Small intestine (tissue), 7 donors: Measurements from ENCODE around the gene FBLN1. TPM values are rescaled to one million over a fixed set of nuclear protein-coding genes. Genes with fewer than 3 reads are reported as not detected.

Experiments
- DNase-seq, 2 donors: peaks; one replicate each; pipeline versions ENCODE4 v3.0.0 to v3.0.0-alpha.2; 2013
- FAIRE-seq: peaks from 2 replicates; lab custom pipeline; 2012; peaks lifted over from hg19 to GRCh38; lab: Jason Lieb, UNC
- H3K27ac ChIP-seq, 3 donors: one replicate each; pipeline ENCODE4 v1.5.1; 2013; ENCODE audit warnings: low read length in 2 of 3, mild to moderate bottlenecking in 2 of 3, control low read depth in 1 of 3, inconsistent platforms in 1 of 3, low read depth in 1 of 3, moderate library complexity in 1 of 3
- H3K27me3 ChIP-seq, 3 donors: one replicate each; pipeline ENCODE4 v1.6.1; 2013; ENCODE audit warnings: low read length in 3 of 3, inconsistent platforms in 1 of 3; ENCODE audit not compliant: control insufficient read depth in 3 of 3, insufficient read depth in 3 of 3
- H3K36me3 ChIP-seq, 3 donors: one replicate each; pipeline ENCODE4 v1.6.1; 2013; ENCODE audit warnings: low read length in 3 of 3, inconsistent platforms in 1 of 3, low read depth in 1 of 3, mild to moderate bottlenecking in 1 of 3, moderate library complexity in 1 of 3; ENCODE audit not compliant: control insufficient read depth in 3 of 3, insufficient read depth in 2 of 3
- H3K4me1 ChIP-seq, 3 donors: one replicate each; pipeline ENCODE4 v1.6.1; 2013; ENCODE audit warnings: low read length in 2 of 3, inconsistent platforms in 1 of 3, low read depth in 1 of 3, mild to moderate bottlenecking in 1 of 3, moderate library complexity in 1 of 3; ENCODE audit not compliant: control insufficient read depth in 3 of 3, insufficient read depth in 2 of 3
- H3K4me3 ChIP-seq, 3 donors: one replicate each; pipeline ENCODE4 v1.5.1; 2013; ENCODE audit warnings: low read length in 3 of 3, control low read depth in 1 of 3, inconsistent platforms in 1 of 3, low read depth in 1 of 3, mild to moderate bottlenecking in 1 of 3, moderate library complexity in 1 of 3
- H3K9me3 ChIP-seq, 2 donors: one replicate each; pipeline ENCODE4 v1.6.1; 2013; ENCODE audit warnings: low read depth in 1 of 2, low read length in 1 of 2; ENCODE audit not compliant: control insufficient read depth in 2 of 2, insufficient read depth in 1 of 2
- WGBS, 3 donors: extraction: QIAGEN DNeasy Blood & Tissue Kit; methylation state at CpG; one replicate each; pipeline ENCODE4 v1.1.7; 2013; 5-methylcytosine and 5-hydroxymethylcytosine counted together
- polyA plus RNA-seq, 4 donors: library from polyadenylated mRNA; stranded (reverse) in 3 of 4; unstranded in 1 of 4; fragments of 200-250 nt in 3 of 4; fragments of 120-200 nt in 1 of 4; gene quantifications; one replicate each; pipeline versions ENCODE4 v1.2.1 to v1.2.3, GENCODE V29; 2013
- donor health status: healthy with polysubstance abuse.
- donor health status: control.
- donor health status: control.
- donor health status: Bipolar disorder and iron deficiency.
- donor health status: healthy.

The FBLN1 gene
- polyA plus RNA-seq, 4 donors: 0.89 to 144 (median 55.0) TPM

DNA sequence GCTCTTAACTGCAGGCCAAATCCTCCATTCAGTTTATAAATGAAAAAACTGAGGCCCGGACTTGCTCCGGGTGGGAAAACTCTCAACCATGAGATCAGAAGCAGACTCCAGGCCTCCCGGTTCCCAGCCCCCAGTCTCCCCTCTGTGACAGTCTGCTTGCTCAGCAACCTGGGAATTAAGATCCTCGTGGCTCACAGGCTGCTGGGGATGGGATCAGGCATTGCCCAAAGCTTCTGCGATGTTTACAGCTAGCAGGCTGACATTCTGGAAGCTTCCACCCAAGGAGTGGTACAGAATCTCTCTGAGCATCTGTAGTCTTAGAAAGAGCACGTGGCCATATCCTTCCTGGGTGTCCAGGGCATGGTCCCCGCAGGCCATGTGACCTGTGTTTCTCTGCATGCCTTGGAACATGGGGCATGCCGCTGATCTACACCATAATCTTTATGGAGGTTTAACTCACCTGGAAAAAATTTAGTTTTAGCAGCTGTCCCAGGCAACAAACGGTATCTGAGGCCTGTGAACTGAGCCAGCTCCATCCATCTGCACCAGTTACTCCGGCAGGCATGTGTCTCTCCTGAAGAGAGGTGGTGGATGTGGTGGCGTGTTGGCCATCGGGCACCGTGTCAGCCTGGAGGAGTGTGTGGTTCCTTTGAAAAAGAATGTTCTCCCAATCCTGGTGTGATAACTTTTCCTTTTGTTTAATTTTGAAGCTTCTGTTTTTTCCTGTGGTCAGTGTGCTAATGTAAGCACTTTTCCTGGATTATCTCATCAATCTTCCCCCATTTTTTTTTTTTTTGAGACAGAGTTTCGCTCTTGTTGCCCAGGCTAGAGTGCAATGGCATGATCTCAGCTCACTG lies 7.9 kb downstream of the FBLN1 start:
- 65 to 70% (median 66%) methylated on average over 13 to 14 of the region's 14 CpGs for whole genome bisulfite sequencing, 3 donors
- peak overlapping the region in 2 of 3 donors; percentile 17 to 48 for H3K27ac ChIP-seq
- DNase-seq (no peak), FAIRE-seq (no peak)
- no peak overlapping the region for H3K4me3 ChIP-seq
- peaks cover 0 to 3% (median 0%) of the 10 kb centered on the region in 3 donors for H3K27me3 ChIP-seq
- H3K9me3 ChIP-seq: no peaks in the 10 kb centered on the region
- H3K36me3 ChIP-seq: peaks cover 0 to 12% (median 0%) of the 10 kb centered on the region in 3 donors
- H3K4me1 ChIP-seq: no peaks in the 10 kb centered on the region

DNA sequence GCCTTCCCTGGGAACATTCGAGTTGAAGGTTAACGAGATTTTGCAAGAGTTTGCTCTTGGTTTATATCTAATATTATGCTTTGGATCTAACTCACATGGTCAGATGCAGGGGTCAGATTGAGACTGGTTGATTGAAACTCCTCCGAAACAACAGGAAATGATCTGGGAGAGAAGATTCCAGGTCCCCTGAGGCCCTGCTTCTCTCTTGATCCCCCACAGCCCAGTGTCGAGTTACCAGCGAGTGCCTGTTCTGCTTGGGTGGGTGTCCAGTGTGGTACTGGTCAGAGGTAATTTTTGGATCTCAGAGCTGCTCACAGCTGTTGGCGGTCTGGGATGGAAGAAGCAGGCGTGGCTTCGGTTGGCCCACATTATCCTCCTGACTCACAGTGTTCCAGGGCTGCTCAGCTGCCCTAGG lies 9.2 kb downstream of the FBLN1 start:
- 67 to 83% (median 69%) methylated on average over 8 of the region's 8 CpGs for WGBS, 3 donors
- peak overlapping the region in 2 of 3 donors; percentile 51 to 76 for H3K27ac ChIP-seq
- FAIRE-seq (no peak), DNase-seq (no peak)
- H3K4me1 ChIP-seq: no peaks in the 10 kb centered on the region
- H3K4me3 ChIP-seq: no peak overlapping the region
- no peaks in the 10 kb centered on the region for H3K9me3 ChIP-seq
- peaks cover 0 to 9% (median 0%) of the 10 kb centered on the region in 3 donors for H3K36me3 ChIP-seq
- H3K27me3 ChIP-seq: no peaks in the 10 kb centered on the region

DNA sequence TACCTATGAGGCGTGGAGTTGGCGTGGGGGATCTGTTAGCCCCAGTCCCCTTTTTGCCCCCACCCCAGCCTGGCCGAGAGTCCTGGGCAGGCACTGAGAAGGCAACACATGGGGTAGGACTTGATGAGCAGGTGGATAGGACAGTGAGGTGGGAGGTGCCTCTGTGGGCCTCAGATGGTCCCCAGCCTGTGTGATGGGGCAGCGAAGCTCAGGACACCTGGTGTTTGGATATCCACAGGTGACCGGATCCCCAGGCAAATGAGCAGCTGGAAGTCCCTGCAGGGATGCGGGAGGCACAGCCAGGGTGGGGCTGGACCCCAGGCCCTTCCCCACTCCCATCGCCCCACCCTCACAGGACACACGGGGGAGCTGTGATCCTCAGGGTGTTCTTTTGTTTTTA lies 9.7 kb downstream of the FBLN1 start:
- WGBS, 3 donors: 66 to 80% (median 73%) methylated on average over 8 of the region's 8 CpGs

DNA sequence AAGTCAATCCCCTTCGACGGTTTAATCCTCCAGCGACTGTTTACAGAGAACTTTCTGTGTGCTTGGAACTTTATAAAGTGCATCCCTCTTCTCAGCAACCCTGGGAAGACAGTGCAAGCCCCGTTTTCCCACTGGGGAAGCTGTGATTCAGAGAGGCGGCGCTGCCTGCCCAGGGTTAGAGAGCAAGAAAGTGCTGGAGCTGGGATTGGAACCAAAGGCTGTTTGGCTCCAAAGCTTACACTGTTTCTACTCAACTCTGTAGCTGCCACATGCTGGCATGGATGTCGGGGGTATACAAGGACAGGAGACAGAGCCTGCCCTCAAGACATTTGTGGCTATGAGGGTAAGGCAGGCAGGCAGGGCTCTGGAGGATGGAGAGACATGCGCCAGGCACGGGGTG lies 13.0 kb downstream of the FBLN1 start:
- no peaks in the 10 kb centered on the region for H3K4me1 ChIP-seq
- peaks cover 0 to 20% (median 0%) of the 10 kb centered on the region in 3 donors for H3K36me3 ChIP-seq
- WGBS, 3 donors: 61 to 73% (median 67%) methylated on average over 9 of the region's 9 CpGs
- no peak overlapping the region for H3K4me3 ChIP-seq
- H3K9me3 ChIP-seq: no peaks in the 10 kb centered on the region
- no peak overlapping the region for H3K27ac ChIP-seq
- FAIRE-seq (no peak), DNase-seq (no peak)
- no peaks in the 10 kb centered on the region for H3K27me3 ChIP-seq

More for the DNA sequence above, 9.7 kb downstream of the FBLN1 start:
- H3K36me3 ChIP-seq: peaks cover 0 to 9% (median 0%) of the 10 kb centered on the region in 3 donors
- no peak for FAIRE-seq
- peak overlapping the region in 2 of 3 donors; percentile 9 to 56 for H3K27ac ChIP-seq
- H3K27me3 ChIP-seq: no peaks in the 10 kb centered on the region
- no peaks in the 10 kb centered on the region for H3K9me3 ChIP-seq
- no peaks in the 10 kb centered on the region for H3K4me1 ChIP-seq
- no peak for DNase-seq
- no peak overlapping the region for H3K4me3 ChIP-seq

DNA sequence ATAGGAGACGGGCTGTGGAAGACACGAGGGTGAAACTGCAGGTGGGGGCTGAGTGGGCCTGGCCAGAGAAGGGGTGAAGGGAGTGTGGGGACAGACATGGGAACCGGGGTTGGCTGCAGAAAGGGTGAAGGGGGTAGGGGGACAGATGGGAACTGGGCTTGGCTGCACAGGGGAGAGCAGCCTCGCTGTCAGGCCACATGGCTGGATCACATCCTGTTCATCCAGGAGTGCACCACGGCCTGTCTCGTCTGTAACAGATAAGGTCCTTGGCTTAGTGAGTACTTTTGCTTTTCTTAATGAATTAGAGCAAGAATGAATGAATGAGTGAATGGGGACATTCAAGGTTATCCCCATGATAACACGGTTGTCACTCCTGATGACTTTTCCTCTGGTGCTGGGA lies 13.5 kb downstream of the FBLN1 start:
- no peaks in the 10 kb centered on the region for H3K27me3 ChIP-seq
- 49 to 60% (median 51%) methylated on average over 7 of the region's 7 CpGs for WGBS, 3 donors
- H3K27ac ChIP-seq: no peak overlapping the region
- H3K9me3 ChIP-seq: no peaks in the 10 kb centered on the region
- DNase-seq: no peak
- no peak overlapping the region for H3K4me3 ChIP-seq
- H3K36me3 ChIP-seq: peaks cover 0 to 21% (median 0%) of the 10 kb centered on the region in 3 donors
- no peak for FAIRE-seq
- H3K4me1 ChIP-seq: no peaks in the 10 kb centered on the region

DNA sequence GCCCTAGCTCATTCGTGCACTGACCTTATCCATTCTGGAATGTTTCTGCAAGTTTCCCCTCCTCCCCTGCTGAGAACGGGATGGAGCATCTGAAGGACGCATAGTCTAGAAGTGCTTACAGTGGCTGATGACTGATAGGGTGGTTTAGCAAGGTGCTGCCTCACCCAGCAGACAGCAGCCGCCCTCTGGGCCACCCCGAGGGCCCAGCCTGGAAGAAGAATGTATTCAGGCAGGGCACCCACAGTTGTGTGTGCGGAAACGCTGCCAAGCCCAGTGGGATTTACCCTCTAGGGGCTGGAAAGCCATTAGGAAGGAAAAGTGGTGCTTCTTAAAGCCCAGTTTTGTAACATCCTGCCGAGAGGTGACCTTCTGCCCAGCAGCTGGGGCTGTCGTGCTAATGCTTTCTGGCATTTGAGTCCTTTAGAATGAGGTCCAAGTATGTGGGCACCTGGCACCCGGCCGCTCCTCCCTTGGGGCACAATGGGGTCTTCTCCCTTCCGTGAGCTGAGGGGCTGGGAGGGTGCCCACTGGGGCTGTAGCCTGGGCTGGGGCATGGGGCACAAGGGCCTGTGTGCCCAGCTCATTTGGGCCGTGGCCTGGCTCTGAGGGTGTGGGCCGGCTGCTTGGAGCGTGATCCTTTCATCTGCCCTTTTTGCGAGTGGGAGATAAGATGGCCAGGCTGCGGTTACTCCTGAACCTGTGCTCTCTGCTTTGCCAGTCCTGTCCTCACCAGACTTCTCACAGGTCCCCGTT lies 14.4 kb downstream of the FBLN1 start:
- peak overlapping the region in 1 of 3 donors; percentile 40 for H3K27ac ChIP-seq
- 58 to 73% (median 67%) methylated on average over 18 of the region's 18 CpGs for WGBS, 3 donors
- no peak for DNase-seq

DNA sequence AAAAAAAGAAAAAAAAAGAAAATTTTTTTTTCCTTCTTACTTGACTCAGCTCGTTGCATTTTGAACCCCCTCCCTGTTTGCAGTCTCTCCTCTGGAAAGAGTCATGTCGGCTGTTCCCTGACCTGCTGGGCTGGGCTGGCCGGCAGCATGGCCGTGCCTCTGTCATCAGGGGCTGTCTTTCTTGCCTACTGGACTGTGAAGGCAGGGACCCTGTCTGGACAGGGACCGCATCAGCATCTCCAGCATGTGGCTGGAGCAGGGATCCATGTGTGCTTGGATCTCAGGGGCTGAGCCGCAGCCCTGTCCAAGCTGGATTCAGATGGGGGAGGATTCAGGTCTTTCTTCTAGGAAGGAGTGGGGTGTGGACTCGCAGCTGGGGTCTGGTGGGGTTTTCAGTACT lies 15.5 kb downstream of the FBLN1 start:
- no peak for FAIRE-seq
- WGBS, 3 donors: 67 to 81% (median 80%) methylated on average over 7 of the region's 7 CpGs

More for the DNA sequence above, 14.4 kb downstream of the FBLN1 start:
- no peaks in the 10 kb centered on the region for H3K9me3 ChIP-seq
- H3K4me3 ChIP-seq: no peak overlapping the region
- H3K4me1 ChIP-seq: no peaks in the 10 kb centered on the region
- FAIRE-seq: no peak
- no peaks in the 10 kb centered on the region for H3K27me3 ChIP-seq
- peaks cover 0 to 25% (median 0%) of the 10 kb centered on the region in 3 donors for H3K36me3 ChIP-seq

DNA sequence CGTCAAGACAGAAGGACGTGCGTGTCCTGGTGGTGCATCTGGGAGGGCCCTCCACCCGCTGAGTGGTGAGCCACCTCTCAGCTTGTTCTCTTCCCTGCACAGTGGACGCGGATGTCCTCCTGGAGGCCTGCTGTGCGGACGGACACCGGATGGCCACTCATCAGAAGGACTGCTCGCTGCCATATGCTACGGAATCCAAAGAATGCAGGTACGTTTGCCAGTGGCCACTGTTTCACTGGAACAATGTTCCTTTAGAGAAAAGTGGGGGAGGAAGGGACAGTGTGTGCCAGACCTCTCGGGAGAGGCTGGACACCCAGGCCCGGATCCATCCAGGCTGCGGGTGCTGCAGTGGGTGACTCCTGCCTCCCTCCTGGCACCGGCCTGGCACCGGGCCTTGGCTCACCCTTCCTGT lies 15.9 kb downstream of the FBLN1 start:
- Histone ChIP-seq H3K4me3 (no peak overlapping the region), H3K27ac (no peak overlapping the region), H3K4me1 (no peaks in the 10 kb centered on the region), H3K36me3 (peaks cover 0 to 36% (median 0%) of the 10 kb centered on the region in 3 donors), H3K9me3 (no peaks in the 10 kb centered on the region), H3K27me3 (no peaks in the 10 kb centered on the region)
- no peak for DNase-seq
- 84 to 93% (median 85%) methylated on average over 17 of the region's 17 CpGs for WGBS, 3 donors
- FAIRE-seq: no peak

More for the DNA sequence above, 15.5 kb downstream of the FBLN1 start:
- Histone ChIP-seq H3K27ac (no peak overlapping the region), H3K9me3 (no peaks in the 10 kb centered on the region), H3K36me3 (peaks cover 0 to 34% (median 0%) of the 10 kb centered on the region in 3 donors), H3K4me1 (no peaks in the 10 kb centered on the region), H3K27me3 (no peaks in the 10 kb centered on the region), H3K4me3 (no peak overlapping the region)
- no peak for DNase-seq
